DMS53 treated with DMSO at 0.1 percent for 48 hours (cell line): ENCODE data around the gene EEFSEC.
A peak's percentile ranks its signal among the peaks of the same experiment; 100 is the strongest.

Source experiments
- DNase-seq: peaks from one replicate; lab custom pipeline; 2025; ENCODE audit not compliant: unreplicated experiment; lab: John Stamatoyannopoulos, UW

EEFSEC gene

DNA sequence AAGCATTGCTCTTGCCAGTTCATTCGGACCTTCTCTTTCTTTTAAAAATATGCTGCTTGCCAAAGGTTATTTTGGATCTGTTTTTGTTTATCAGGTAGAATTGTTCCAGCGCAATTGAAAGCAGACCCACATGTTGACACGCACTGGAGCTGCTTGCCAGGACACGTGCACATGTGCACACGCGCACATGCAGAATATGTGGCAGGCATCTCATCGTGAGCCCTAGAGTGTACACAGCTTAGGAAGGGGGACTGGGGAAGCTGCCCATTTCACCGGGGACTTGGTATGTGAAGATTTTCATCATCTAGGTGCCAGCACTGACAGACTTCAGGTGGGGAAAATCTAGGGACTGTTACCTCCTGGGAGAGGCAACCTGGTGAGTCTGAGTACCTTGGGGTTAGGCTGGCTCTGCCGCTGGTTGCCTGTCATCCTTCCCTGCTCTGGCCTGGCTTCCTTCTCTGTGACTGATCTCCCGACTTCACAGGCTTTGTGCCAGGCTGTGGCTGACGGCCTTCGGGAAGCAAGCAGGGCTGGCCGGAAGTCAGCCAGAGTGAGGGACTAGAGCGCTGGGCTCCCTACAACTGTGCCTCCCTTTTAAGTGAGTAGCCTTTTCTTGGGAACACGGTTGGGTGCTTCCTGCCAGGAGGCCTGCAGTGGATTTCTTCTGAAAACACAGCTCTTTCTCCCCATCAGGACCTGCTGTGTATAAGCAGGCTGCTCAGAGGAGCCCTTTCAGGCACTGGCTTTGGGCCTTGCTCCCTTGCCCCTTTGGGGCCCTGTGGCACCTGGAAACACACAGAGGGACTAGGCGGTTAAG is 129.3 kb downstream of the EEFSEC start:
- DNase-seq, result no peak

DNA sequence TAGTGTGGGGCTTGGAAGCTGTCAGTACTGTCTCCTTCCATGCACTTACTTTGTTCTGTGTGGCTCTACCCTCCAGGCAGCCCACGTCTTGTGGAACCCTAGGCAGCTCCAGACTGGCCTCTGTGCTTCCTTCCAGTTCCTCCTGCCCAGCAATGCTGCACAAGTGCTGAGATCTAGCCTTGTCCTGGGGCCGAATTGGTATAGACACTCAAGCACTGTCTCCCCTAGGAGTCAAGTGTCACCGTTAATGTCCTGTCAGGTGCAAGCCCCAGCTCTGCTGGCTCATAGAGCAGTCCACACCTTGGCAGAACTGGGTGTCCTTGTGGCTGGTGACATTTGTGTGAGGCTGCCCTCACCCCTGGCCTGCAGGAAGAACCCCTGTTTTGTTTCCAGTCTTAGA is 130.1 kb downstream of the EEFSEC start:
- DNase-seq, result no peak

DNA sequence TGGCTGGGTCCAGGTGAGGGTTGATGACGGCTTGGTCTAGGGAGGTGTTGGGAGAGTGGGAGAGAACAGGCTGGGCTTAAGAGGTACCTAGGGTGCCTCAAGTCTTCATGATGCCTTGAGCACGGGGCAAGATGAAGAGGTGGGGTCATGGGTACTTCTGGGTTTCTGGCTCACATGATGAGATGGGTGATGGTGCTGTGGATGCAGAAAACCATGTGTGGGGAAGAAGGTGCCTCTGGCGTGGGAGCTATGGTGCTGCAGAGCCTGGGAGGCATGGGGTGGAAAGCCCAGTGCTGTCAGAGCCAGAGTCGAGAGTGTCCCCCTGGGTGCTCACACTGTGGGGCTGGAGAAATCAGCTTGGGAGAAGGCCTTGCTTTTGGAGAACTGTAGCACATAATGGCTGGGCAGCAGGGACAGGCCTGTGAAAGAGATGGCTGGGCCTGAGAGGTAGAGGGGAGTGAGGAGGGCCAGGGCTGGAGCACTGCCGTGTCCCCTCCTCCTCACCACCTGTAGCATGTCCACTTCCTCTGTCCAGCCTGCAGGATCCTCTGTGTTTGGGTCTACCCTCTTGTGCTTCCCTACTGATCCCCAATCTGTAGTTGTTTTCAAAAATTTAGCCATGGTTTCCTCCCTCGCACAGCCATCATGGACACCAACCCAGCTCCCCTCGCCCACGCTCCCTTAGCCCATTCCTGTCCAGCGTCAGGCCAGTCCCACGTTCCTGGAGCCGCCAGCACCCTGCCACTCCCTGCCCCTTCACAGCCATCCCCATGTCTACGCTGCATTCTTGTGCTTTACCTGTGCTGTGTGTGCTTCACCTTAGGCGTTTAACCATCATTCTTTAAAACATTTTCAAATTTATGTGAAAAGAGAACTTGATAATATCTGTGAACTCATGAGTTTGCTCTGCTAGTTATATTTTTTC is 132.0 kb downstream of the EEFSEC start:
- no peak for DNase-seq

DNA sequence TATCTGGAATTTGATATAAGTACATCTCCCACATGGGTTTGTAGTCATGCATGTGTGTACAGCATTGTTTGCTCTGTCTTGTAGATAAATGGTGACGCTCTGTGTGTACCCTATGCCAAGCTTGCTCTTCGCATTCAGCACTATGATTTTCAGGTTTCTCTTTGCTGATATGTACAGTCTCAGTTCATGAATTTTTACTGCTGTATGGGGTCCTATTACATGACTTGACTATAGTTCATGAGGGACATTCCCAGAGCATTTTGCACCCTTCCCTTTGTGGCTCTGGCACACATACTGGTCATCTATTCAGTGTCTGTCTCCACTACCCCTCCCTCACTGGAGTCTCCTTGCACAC is 132.7 kb downstream of the EEFSEC start:
- no peak for DNase-seq

DNA sequence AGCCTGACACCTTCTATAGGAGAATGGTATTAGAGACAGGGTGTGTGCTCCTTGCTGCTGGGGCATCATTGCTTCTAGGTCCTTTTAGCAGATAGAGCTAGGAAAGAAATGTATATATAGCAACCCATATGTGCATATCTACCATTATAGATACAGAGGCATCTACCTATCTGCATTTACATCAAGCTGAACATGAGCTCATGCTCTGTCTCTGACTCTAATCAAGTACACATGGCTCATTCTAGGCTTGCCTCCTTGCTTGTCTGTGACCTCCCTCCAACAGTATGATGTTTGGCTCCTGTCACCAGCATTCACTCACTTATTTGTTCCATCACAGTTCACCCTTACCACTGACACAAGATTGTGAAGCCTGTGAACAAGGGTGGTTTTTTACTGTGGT is 133.4 kb downstream of the EEFSEC start:
- no peak for DNase-seq

DNA sequence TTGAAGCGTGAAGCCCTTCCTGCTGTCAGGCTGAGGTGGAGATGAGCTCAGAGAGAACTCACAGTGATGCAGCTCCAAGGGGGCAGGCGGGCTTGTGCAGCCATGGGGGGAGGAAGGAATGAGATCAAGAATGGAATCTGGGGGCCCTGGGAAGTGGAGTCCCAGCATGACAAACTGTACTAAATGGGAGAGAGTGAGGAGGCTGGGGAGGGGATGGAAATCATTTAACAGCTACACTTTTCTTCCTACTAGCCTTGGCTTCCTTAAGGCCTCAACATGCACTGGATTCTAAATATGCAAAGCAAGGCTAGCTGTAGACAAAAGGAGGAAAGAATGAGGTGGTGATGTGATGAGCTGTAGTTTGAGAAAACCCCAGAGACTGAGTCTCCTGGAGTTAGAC is 133.9 kb downstream of the EEFSEC start:
- DNase-seq, result no peak

DNA sequence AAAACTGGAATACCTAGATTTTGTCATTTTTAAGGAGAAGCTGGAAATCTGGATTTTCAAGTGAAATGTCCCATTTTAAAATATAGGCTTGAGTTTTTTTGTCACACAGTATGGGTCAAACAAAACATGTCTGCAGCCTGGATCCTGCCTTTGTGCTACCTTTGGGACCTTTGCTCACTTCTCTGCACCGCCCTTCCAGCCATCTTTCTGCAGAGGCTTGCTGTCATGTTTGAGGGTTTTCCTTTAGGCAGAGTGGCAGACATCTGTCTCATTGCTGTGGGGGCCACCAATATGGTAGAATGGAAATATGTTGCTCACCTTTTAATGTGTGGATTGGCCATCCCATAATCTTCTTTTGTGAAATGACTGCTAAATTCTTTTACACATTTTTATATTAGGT is 136.3 kb downstream of the EEFSEC start:
- DNase-seq, result no peak

DNA sequence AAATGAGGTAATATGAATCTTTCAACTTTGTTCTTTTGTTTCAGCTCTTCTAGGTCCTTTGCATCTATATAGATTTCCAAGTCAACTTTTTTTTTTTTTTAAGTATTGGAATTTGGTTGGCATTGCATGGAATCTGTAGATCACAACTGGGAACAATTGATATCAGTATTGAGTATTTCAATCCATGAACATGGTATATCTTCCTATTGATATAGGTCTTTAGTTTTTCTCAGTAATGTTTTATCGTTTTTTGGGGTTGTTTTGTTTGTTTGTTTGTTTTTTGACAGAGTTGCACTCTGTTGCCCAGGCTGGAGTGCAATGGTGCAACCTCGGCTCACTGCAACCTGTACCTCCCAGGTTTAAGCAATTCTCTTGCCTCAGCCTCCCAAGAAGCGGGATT is 137.2 kb downstream of the EEFSEC start:
- DNase-seq, result no peak

DNA sequence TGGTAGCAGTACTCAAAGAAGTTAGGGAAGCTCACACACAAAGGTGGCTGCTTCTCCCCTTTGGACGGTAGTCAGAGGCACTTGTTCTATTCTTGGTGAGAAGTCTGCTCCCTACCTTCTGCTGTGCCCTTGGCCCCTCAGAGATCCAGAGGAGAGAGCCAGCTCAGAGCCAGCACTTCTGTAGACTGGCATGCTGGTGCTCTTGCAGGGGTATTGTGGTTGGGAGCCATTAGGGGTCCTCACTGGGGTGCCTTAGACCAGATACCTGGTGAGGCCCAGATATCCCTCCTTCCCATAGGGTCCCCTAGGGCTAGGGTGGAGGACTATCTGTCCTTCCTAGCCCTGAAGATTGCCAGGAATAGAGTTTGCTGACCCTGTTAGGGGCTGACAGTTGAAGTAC is 140.6 kb downstream of the EEFSEC start:
- DNase-seq, result no peak

DNA sequence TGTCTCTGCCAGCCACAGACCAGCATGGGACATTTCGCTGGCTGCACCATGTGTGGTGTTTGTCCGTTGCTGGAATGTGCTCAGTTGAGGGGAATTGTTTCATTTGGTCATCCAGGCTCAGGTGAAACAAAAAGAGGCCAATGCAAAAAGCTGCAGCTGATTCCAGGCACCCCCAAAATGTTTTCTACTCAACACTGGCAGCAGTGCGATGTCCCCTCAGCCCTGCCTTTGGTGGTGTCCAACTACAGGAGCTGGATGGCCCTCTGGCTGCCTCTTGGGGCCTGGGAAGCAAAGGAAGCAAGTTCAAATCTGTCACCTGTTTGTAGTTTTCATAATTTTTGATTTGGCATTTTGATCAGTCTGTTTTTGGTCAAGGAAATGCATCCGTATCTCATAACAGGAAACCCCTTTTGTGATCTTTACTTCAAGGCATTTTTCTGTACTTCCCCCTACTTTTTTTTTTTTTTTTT is 141.8 kb downstream of the EEFSEC start:
- DNase-seq, result no peak

DNA sequence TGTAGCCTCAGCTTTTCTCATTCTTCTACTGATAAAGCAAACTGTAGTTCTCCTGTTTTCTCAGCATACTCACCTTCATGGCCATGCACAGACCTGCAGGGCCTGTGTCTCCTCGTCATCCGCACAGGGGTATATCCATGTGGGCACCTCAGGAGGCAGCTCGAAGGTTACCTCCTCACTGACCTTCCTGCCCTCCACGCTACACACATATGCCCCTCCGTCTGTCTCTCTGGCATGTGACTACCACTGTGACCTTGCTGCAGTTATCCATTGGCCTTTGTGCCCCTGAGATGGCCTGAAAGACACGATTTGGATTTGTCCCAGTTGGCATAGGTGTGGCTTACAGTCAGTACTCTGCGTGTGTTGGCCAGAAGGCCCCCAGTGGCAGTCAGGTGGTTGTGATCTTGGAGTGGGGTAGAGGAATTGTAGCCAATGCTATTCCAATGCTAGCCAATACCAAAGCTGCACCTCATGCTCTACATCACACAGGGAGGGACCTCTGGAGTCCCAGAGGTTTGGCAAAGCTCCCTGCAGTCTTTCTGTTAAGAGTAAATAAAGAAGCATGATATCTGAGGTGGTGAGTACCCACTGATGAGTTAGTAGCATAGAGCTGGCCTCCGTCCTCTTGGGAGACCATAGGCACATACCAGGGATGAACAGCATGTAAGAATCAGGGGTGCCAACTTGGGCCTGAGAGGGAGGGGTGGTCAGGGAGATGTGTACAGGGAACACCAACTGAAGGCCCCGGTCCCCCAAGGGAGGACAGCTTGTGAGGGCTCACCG is 143.4 kb downstream of the EEFSEC start:
- DNase-seq, result no peak

DNA sequence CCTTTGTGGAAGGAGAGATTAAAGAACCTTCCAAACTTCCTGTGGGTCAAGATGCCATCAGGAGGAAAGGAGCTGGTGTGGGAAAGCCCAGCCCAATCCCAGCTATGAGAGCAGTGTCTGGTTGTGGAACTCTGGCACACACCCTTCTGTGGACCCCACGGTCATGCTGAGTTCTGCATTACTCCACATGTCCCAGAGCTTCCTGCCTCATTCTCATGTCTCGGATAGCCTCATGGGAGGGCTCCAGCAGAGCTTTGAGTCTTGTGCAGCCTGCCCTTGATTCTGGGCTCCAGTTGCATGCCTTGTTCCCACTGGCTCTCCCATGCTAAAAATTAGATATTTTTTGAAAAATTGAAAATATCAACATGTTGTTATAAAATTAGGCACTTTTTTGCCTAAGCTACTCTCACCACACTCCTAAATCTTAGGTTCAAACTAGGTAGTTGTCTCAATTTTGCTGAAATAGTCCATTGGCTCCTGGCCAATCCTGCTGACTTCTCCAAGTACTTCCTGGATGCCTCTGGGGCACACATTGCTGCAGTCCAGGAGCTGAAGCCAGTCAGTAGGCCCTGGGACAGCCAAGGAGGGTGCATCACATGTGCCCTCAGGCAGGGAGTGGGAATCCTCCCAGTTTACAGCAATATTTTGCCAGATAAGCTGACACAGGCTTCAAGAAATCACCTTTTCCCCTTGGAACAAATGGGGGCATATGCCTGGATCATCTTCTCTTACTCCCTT is 144.3 kb downstream of the EEFSEC start:
- DNase-seq, result peak; percentile 6

DNA sequence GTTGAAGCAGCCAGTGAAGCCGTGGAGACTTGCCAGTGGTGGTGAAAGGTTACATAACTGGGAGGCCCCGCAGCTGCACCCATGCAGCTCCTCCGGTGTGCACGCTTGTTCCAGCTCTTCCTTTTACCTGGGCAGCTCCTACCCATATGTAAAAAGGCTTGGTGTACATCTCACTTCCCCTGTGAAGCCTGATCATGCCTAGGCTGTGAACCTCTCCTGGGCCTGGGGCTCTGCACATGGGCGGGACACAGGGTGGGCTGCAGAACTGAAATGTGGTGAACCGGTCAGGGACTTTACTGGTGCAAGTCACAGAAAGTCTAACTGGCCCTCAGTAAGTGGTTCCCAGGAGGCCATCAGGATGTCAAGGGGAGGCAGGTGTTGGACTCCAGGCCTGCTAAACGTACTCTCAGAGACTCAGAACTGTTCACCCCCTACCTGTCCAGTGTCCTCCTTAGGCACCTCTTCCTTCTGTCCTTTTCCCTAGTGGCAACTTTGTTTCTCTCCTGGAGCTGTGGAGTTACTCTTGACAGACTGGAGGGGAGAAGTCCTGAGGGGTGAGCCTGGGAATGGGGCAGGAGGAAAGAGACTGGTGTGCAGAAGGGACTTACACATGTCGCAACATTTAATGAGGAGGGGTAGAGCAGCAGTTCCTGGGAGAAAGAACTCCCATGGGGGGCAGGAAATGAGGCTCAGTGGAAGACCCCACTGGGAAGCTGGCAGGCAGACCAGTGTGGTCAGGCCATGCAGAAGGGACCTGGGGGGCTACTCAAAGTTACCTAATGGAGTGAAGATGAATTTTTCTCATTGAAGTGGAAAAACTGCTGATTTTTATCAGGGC is 148.1 kb downstream of the EEFSEC start:
- DNase-seq, result no peak

DNA sequence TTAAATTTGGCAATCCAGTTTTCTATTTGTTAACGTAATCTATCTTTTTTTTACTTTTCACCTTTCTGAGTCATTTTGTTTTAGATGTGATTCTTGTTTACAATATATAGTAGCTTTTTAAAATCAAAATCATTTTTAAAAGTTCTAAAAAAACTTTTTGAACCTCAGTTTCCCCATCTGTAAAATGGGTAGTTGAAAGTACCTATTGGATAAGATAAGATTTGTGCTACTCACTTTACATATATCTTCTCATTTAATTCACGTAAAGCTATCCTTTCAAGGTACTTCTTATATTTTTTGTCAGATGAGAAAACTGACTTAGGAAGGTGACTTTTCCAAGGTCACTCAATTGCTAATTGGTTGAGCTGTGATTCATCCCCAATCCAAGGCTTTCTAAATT is 153.2 kb downstream of the EEFSEC start:
- no peak for DNase-seq

DNA sequence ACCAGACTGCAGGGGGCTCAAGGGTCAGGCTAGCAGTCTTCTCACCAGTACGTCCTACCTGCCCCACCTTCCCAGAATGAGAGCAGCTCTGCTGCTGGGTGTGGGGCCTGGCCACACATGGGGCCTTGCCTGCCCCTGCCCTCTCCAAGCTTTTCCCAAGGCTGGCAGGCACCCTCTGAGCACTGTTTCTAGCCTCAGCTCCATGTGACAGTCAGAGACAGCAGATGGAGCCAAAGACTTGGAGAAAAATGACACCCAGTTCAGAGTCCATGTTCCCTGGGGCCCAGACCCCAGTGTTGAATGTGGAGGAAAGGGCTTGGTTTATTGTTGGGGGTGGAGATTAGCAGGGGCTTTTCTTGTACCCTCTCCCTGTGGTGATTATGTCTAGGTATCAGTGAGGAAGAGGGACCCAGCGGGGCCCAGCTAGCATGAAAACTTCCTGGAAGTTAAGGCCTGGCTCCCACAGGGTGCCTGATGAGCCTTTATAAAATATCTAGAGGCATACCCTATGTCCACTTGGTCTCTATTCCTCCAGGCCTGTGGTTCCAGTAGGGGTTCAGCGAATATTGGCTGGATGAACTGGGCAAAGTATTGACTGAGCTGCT is 153.8 kb downstream of the EEFSEC start:
- no peak for DNase-seq

DNA sequence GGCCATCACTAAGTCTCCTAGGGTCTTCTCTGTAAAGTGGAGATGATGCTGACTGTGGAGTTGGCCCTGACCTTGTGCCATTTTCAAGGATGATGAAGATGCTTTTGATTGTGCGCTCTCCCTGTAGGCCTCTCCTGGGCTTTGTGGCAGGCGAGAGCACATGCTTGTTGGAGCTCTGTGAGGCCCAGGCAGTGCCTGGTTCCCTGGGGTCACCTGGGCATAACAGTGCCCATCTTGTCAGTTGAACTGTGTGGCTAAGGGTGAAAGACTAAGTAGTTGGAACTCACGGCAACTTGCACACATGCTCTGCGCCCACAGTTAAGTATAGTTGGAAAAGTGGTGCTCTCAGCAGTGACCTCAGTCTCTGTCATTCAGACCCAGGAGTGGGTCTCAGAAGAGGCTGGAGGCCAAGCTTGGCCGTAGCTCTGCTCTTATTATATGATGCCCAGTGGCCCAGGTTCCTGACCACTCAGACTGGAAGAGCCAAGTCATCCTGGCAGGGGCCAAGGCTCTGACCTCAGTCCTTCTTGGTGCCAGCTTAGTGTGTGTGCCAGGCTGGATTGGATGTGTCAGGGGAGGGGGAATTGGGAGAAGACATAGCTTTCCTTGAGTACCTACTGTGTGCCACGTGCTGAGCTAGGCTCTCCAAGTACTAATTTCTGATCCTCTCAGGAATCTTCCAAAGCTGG is 154.6 kb downstream of the EEFSEC start:
- DNase-seq, result no peak

DNA sequence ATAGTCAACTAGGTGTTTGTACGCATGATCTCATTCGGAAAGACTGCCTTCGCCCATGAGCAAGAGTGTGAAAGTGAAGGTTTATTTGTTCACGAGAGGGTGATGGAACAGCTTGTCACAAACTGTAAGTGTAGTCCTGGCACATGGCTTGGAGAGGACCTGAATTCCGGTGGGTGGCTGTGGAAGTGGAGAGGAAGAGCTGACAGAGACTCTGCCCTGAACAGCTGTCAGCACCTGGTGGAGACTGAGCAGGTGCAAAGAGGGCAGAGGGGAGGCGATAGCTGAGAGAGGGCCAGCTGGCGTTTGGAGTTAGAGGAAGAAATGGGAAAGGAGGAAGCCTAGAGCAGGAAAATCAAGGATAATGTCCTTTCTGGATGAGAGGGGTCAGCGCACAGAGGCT is 155.7 kb downstream of the EEFSEC start:
- peak; percentile 72 for DNase-seq

DNA sequence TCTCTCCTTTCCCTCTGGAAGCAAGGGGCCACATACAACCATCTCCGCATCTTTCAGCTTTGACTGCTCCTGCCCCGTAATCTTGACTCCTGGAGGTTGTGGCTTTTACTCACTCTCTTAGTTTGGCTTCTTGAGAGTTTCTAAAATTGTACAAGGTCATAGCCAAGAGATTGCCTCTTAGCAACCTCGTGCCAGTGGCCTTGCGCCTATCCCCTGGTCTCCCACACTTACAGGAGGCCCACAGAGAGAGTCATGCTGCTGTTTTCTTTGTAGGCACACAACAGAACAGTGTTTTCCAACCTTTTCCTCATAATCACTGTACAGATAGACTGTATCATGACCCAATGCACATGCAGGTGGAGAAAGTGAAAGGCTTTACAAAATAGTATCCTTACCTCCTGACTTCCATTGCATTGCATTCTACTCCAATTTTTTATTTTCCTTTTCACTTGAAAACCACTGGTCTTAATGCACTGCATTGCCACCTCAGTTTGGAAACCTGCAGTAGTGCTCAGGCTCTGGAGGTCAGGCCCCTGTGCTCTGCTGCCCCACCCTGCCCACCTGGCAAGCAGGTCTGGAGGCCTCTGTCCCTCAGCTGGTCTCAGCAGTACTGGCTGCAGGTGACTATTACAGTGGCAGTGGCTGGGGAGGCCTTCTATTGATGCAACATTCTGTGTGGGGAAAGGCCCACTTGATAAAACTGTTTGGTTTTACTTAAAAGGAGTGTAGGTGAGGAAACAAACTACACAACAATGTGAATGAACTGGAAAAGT is 157.2 kb downstream of the EEFSEC start:
- DNase-seq, result no peak
